B cell (primary cell): ENCODE measurements around the gene ARHGEF17.

Source experiments
- CTCF ChIP-seq: fragments of 200-600 bp; IDR thresholded peaks from one replicate; pipeline ENCODE4 v1.8.0; 2022; ENCODE audit warnings: antibody characterized with exemption, mild to moderate bottlenecking
- EZH2 ChIP-seq: IDR thresholded peaks from 2 replicates; pipeline ENCODE4 v1.6.1; 2012; ENCODE audit warnings: borderline replicate concordance, low read depth, mild to moderate bottlenecking, moderate library complexity, low read length; ENCODE audit not compliant: insufficient read depth, poor library complexity, severe bottlenecking

GRCh38 chr11:73265853-73266645 lies 42.0 kb upstream of the ARHGEF17 start:
- TF ChIP-seq CTCF (no peak), EZH2 (no peak)
